Activated CD4-positive, alpha-beta T cell treated with anti-CD3 and anti-CD28 coated beads, Interleukin-2, amount 50 U/mL, for 4 hours (primary cell): ENCODE measurements around the gene PAX9.

ENCODE experiments used
- DNase-seq, 2 experiments: peaks; one replicate each; pipeline ENCODE4 v3.0.0-alpha.2; 2020

The PAX9 gene

DNA sequence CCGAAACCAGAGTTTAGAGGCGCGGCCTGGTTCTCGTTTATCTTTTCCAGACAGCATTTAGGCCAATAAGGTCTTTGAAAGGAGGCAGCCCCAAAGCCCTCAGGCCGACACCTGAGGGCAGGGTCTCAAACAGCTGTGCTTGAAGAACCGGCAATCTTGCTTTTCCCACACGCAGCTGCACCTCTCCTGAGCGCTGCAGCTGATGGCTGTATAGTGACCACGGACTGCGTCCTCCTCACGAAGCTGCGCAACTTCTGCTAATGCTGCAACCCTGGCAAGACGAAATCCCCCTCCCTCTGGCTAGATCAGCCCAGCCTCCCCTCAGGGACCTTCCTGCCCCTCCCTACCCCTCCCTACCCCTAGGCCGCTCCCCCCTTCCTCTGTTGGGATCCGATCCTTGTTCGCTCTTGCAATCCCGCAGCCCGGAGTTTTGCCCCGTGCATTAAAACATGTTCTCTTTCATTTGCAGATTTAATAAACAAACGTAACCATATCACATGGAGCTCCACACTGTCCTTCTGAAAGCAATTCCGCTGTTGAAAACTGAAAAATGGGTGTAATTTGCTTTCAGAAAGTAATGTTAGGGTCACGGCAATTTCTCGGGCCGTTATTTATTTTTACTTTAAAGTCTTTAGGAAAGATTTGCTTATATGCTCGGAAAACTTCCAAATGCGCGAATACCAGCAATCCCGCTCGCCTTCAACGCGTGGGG lies 4.8 kb upstream of the PAX9 start:
- DNase-seq: no peak

DNA sequence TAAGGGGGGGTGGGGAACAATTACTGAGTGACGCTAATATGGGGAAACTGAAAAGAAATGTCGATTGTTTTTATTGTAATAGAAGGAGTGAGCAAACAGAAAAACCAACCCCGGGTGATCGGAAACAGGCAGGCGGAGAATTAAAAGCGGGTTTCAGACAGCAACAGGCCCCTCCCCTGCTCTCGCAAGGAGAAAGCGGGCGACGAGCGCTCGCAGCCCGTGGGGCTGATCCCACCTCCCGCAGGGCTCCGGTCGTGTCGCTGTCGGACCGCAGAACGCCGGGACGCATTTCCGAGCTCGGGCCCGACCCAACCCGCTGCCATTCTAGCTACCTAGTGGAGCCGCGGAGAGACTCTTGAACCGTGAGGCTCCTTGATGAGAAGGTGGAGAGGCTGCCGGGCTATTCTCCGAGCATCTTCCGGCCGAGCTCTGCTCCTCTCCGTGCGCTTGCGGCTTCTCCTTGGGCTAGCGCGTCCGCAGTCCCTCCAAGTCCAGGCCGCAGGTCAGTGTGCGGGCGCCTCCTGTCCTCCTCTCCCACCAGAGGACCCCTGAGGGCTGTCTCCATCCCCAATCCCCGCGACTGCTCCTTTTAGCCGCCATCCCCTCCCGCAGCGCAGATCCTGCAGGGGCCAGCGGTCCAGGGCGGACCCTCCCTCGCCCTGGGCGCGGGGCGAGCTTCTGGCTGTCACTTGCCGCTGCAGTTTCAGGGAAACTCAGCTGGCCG lies 4.1 kb upstream of the PAX9 start:
- no peak for DNase-seq

DNA sequence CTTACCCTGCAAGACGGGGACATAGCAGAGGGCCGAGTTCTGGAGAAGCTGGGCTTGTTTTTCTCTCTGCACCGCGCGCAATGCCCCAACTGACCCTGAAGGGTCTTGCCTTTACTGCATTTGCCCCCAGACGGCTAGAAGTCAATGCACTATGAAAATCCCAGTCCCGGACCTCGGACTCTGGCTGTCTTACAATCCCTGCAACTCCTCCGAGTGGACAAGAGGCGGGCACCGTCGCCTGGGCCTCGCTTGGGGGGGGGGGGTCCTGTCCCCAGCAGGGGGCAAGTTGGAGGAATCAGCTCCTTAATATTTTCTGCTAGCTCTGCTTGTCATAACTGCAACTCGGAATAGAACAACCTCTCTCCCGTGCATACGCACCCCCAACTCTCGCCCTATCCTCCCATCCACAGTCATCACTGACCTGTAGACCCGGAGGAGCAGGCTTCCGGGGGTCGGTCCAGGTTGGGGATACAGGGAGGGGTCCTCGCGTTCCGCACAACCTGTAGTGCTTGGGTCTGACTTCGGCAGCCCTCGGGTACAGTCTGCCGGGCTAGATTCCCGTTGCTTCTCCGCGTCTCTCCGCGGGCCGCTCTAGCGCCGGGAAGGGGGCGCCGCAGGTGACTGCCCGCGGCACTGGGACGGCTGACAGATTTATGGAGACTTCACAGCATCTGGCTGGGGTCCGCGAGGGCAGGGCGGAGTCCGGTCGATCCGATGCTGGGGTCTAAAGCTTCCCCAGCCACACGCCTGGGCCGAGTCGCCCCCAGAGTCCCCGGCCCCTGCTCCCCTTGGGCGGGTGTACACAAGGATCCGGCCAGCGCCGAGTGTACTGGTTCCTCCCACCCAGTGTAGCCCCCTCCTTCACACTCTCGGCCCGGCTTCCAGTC lies 3.3 kb upstream of the PAX9 start:
- DNase-seq: no peak

DNA sequence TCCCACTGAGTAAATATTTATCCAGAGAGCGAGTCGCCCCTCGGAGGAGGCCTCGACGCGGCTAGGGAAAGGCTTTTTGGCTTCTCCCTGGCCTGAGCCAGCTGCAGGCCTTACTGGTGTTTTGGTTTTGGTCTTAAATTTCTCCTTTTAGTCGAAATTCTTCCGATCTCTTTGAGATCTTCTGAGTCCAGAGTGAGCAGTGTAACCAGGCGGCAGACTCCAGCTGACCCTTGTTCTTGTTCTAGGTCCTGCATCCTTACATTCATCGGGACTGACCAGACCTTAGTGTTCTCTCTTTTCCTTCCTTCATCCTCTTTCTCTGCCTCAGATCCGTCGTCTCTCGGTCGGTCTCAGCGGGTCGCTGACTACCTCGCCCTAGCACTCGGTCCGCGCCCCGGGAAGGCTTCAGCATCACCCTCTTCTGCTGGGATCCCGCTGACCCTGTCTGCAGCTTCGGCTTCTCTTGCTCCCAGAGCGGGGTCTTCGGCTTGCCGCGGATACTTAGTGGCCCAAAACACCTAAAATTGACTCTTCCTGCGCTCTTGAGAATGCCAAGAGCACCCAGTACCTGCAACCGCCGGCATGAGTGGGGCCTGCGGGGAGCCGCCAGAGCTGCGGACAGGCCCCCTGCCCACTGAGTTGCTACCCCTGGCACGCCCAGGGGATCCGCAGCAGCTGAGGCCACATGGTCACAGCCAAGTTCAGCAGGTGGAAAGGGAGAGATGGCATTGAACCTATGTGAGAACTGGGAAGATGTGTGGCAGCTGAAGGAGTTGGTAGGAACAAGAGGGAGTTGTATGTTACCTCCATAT lies 2.4 kb upstream of the PAX9 start:
- DNase-seq: no peak

DNA sequence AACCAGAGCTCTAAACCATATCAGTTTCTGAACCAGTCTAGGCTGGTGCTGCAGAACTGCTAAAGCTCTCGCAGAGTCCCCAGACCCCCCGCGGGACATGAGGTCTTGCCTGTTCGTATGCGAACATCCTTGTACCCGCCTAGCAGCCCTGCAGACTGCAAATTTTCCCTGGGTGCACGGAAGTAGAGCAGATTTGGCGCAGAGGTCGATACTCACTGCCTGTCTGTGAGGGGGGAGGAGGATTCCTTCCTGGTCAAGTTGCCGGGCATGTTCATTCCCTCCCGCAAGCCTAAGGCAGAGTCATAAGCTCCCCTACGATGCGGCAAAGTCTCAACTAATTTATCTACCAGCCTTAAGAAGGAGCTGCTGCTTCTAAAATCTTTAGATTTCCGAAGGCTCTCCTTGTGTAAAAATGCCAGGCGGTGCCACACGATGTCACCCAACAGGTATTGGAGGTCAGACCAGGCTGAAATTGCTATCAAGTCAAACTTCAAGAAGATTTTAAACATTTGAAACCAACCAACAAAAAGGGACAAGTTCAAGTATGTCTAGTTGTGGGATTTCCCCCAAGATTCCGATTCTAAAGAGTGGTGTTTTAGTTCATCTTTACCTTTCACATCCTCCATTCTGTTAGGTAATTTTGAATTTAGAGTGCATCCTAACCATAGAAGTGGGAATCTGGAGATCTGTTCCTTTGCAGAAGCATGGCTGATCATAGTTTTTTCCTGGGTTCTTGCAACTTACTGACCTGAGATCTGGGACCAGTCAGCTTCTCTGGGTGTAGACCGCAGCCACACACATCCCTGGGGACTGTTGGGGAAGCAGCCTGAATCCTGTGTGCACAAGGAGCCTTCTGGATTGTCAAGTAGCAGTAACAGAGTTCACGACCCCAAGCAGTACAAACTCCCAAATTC lies 1.6 kb upstream of the PAX9 start:
- no peak for DNase-seq

DNA sequence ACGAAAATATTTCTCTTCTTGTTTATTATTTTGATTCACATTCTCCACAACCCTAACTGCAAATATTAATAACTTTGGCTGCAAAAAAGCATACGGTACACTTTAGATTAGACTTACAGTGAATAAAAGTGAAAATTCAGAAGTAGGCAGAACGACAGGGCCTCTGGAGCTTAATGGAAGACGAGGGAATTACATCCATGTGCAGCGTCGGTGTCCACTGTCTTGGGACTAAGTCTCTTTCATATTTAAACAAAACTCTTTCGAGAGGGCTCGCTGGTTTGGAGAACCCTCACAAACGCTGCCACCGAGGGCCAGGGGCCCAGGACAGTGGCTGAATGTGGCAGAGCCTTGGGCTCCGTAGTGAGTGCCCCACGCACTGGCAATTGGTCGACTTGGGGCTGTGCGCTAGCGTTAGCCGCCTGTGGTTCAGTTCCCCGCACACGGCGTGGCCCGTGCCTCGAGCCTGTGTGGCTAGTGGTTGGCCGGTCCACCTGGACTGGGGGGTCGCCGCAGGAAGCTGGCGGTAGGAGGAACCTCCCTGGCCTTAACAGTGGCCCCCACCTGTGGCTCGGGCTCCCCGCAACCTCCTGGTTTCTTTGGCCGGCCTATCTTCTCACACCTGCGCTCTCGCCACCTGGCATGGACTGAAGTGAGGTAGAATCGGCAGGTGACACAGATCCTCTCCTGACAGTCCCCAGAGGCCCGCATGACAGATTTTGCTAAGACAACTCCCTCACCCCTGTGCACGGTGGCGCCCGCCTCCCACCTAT lies 739 bp upstream of the PAX9 start:
- DNase-seq: no peak

DNA sequence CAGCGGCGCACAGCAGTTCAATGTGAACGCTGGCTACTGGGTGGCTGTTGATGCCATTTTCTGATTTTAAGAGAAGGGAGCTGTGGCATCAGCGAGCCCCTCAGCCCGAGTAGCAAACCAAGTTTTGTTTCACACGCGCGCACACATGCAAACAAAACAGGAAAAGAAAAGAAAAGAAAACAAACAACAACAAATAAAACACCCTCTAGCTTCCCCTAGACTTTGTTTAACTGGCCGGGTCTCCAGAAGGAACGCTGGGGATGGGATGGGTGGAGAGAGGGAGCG lies 540 bp downstream of the PAX9 start:
- no peak for DNase-seq

DNA sequence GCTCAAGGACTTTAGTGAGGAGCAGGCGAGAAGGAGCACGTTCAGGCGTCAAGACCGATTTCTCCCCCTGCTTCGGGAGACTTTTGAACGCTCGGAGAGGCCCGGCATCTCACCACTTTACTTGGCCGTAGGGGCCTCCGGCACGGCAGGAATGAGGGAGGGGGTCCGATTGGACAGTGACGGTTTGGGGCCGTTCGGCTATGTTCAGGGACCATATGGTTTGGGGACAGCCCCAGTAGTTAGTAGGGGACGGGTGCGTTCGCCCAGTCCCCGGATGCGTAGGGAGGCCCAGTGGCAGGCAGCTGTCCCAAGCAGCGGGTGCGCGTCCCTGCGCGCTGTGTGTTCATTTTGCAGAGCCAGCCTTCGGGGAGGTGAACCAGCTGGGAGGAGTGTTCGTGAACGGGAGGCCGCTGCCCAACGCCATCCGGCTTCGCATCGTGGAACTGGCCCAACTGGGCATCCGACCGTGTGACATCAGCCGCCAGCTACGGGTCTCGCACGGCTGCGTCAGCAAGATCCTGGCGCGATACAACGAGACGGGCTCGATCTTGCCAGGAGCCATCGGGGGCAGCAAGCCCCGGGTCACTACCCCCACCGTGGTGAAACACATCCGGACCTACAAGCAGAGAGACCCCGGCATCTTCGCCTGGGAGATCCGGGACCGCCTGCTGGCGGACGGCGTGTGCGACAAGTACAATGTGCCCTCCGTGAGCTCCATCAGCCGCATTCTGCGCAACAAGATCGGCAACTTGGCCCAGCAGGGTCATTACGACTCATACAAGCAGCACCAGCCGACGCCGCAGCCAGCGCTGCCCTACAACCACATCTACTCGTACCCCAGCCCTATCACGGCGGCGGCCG lies 1.1 kb downstream of the PAX9 start:
- DNase-seq: no peak

DNA sequence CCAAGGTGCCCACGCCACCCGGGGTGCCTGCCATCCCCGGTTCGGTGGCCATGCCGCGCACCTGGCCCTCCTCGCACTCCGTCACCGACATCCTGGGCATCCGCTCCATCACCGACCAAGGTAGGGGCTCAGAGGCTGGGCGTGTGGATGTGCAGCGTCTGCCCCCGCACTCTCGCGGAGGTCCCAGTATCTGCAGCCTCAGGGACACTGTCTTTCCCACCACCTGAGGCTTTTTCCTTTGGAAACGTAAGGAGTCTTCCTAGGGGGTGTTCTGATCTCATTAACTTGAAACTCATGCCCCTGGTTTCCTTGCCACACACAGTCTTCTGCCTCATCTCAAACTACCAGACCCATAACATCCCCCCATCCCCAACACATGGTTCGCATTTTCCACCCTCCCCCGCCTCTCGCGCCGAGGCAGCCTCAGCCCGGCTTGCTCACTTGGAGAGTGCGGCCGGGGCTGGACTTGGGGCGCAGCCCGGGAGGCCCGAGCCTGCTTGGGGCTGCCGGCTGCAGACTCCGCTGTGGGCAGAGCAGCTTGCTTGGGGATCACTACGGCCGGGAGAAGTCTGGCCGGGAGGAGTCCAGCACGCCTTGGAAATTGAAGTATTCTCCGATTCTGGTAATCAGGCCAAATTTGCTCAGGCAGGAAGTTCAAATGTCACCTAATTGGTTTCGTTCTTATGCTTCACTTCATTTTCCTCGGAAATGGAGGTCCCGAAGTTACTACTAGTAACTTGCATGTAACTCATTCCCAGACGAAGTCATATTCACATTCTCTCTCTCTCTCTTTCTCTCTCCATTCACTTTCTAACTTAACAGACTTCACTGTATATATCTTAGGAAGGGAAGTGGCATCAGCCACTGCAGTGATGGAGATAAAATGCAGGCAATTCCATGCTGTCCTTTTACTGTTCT lies 2.0 kb downstream of the PAX9 start:
- DNase-seq: no peak

DNA sequence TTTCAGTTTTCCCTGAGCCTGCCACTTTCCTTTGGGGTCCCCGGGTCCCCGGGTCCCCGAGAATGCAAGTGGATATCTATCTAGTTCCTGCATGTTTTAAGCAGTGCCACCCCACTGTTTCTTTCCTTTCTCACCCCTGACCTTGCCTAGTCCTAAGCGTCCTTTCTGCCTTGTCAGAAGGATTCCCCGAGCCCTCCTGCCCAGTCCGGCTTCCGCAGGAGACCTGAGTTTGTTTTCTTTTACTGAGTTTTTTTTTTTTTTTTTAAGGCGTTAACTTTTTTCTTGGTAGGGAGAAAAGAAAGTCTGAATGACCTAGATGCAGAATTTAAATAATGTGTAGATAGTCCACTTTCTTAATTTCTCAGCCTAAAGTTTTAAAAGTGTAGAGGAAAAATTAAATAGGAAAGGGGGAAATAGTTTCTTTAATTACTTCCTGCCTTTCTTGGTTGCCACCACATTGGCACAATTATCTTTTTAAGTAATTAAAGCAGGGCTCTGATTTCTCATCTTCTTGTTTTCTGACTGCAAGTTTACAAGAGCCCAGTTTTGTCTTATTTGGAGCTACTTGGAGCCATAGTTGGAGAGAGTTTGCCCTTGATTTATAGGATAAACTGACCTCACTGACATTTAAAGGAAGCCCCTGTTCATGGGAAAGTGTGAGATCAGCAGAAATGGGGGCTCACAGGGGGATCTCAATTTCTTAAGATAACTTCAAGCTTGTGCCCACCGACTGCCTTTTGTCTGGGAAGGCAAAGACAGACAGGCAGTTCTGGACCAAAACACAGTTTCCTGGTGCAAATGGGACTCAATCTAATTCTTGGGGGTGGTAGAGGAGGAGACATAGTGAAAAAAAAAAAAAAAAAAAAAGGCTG lies 2.9 kb downstream of the PAX9 start:
- no peak for DNase-seq

DNA sequence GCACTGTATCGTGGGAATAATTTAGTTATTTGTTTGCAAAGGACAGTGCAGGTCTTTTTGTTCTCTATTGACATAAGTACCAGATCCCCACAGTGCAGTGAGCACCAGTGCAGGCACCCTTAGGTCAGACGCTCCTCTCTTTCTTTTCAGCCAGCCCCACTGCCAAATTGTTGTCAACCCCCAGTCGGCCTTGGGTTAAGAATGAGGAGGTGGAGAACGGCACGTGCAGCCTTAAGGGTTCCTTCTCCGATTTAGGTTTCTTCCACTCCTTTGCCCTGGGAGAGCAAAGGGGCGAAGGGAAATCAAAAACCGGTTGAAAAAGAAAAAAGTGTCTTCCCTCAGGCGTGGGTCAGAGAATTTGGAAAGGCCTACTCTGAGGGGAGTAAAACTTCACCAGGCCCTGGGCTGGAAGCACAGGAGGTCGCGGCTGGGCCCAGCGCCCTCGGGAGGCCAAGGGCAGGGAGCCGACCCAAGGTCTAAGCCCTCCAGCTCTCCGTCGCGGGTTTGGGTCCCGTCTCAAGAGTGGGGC lies 4.3 kb downstream of the PAX9 start:
- no peak for DNase-seq

DNA sequence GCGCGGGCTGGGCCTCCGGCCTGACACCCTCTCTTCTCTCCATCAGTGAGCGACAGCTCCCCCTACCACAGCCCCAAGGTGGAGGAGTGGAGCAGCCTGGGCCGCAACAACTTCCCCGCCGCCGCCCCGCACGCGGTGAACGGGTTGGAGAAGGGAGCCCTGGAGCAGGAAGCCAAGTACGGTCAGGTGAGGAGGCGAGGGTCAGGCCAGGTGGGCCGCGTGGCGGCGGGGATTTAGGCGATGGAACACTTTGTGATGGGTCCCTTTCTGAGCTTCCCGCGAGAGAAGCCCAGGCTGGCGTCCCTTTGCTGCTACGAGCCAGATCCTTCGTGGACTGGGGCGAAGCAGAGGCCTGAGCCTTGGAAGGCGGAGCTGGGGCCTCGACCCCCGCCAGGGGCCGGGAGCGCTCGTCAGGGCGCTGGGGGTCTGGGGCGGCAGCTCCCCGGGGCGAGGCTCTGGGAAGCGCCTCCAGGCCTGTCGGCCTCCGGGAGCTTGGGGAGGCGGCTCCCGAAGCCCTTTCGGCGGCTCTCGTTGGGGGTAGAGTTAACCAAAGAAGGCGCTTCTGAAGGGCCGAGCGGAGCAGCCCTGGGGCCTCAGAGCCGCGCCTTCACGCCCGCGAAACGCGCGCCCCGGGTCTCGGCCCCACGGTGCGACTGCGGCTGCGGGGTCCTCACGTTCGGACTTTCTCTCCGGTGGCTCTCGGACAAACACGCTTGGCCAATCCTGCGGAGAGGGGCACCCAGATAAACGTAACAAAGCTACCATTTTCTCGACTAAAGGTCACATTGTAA lies 5.0 kb downstream of the PAX9 start:
- no peak for DNase-seq

DNA sequence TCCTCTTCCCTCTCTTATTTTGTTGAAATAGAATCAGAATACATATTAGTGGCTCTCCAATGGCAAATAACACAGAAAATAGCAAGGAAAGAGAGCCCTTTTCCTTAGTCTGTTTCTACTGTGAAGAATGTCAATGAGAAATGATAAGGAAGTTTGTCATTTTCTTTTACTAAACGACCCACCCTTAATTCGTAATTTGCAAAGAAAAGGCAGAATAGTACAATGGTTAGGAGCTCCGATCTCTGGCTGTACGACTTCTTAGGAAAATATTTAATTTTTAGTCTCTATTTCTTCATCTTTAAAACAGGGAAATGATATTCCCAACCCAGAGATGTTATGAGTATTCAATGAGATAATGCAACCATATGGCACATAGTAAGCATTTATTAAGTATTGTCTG lies 6.0 kb downstream of the PAX9 start:
- no peak for DNase-seq

DNA sequence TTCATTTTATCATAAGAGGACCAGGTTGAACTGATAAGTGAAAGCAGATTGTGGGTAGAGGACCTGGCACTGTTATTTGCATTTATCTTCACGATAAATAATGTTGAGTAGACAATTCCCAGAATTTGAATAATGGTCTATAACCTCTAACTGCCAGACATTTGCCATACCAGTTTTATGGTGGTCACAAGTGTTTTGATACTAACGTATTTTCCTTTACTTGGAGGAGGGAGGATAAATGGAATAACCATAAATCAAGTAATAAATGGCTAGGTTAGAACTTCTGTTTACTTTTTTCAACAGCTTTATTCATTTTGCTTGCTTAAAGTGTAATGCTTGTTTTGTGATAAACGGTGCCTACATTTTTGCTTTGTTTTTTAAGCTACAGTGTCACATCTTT lies 9.5 kb downstream of the PAX9 start:
- DNase-seq: no peak

DNA sequence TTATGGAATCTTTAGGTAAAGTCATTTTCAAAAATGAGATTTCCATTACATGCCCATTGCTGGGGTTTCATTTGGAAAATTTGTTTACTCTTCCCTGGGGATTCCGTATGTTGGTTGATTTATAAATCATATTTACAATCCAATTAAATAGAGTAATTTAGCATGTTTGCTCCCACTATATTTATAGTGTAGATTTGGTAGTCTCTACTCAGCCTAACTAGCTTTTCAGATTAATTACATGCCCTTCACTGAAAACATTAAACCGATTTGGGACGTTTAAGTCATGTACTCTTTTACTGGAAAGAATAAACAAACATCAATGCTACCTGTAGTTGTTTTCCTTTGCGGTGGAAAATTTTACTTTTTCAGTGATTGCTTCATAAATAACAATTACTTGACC lies 10.4 kb downstream of the PAX9 start:
- DNase-seq: no peak

DNA sequence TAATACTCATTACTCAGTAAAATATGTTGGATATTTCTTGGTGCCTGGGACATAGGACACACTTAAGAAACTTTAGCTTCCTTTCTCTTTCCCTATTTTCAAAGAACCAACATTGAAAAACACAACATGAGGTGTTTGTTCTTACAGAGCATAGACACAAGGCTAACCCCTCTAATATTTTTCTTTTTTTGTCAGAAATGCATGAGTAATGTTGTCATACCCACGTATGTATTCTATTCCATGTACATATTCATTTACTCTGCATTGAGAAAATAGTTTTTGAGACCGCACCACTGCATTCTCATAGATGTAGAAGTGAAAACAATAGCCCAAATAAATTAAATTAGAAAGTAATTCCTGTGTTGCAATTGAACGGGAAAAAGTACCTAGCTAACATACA lies 13.0 kb downstream of the PAX9 start:
- DNase-seq: no peak

DNA sequence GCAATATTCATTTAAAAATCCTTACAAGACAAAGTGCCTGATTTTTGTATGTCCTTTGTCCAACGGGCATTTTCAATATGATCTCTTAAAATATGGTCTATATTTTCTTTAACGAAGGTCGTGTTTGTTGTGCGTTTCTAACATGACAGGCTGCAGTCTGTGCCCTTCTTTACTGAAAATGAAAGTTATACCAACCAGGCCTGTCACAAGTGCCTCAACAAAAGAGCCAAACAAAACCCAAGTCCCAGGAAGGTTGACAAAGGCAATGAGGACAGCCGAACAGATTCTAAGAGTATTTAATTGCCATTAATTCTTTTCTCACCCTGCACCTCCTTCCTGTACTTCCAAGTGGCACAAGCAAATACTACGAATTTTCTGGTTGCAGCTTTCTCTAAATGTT lies 13.9 kb downstream of the PAX9 start:
- DNase-seq: no peak
